NCI-H82 (cell line): ENCODE data around the gene FAM120AOS.
"Not testable (repeated sequence)": the region's sequence is repeated elsewhere in the genome, so short reads cannot be mapped to it uniquely, and the experiment has no call there.

Source experiments
- DNase-seq: peaks from one replicate; lab custom pipeline; 2025; lab: John Stamatoyannopoulos, UW

Gene FAM120AOS

GRCh38 chr9:93467062-93467416 lies 13.7 kb upstream of the FAM120AOS start:
- DNase-seq: no peak

GRCh38 chr9:93466416-93467061 lies 13.2 kb upstream of the FAM120AOS start:
- DNase-seq: no peak

- DNase-seq: no peak
Measured at GRCh38 chr9:93465855-93466254, 12.5 kb upstream of the FAM120AOS start.

GRCh38 chr9:93464876-93465275 lies 11.5 kb upstream of the FAM120AOS start:
- DNase-seq: peak; percentile 7

GRCh38 chr9:93464395-93464794 lies 11.0 kb upstream of the FAM120AOS start:
- DNase-seq: no peak

- DNase-seq: no peak
Measured at GRCh38 chr9:93463638-93464248, 10.4 kb upstream of the FAM120AOS start.

GRCh38 chr9:93461821-93462220 lies 8.4 kb upstream of the FAM120AOS start:
- no peak for DNase-seq

- DNase-seq: no peak
Measured at GRCh38 chr9:93461414-93461743, 8.0 kb upstream of the FAM120AOS start.

GRCh38 chr9:93460689-93461413 lies 7.5 kb upstream of the FAM120AOS start:
- peak; percentile 56 for DNase-seq

- DNase-seq: no peak
Measured at GRCh38 chr9:93459432-93459847, 6.1 kb upstream of the FAM120AOS start.

- no peak for DNase-seq
Measured at GRCh38 chr9:93458712-93459111, 5.3 kb upstream of the FAM120AOS start.

GRCh38 chr9:93457006-93457405 lies 3.6 kb upstream of the FAM120AOS start:
- DNase-seq: no peak

GRCh38 chr9:93456504-93456903 lies 3.1 kb upstream of the FAM120AOS start:
- no peak for DNase-seq

- DNase-seq: no peak
Measured at GRCh38 chr9:93456022-93456421, 2.6 kb upstream of the FAM120AOS start.

GRCh38 chr9:93452710-93453046 lies 703 bp downstream of the FAM120AOS start:
- DNase-seq: peak; percentile 45

- DNase-seq: peak; percentile 47
Measured at GRCh38 chr9:93451849-93452709, 1.3 kb downstream of the FAM120AOS start.

- DNase-seq: peak; percentile 75
Measured at GRCh38 chr9:93450945-93451815, 2.2 kb downstream of the FAM120AOS start, which contains the start of gene FAM120A. Gene FAM120A (plus strand): TSS chr9:93451685. CDS start chr9:93451916, 231 bp downstream.

- no peak for DNase-seq
Measured at GRCh38 chr9:93447655-93448054, 5.7 kb downstream of the FAM120AOS start.

- DNase-seq: no peak
Measured at GRCh38 chr9:93446073-93446472, 7.3 kb downstream of the FAM120AOS start.

- DNase-seq: no peak
Measured at GRCh38 chr9:93440896-93441580, 12.3 kb downstream of the FAM120AOS start.

- not testable (repeated sequence) for DNase-seq
Measured at GRCh38 chr9:93439301-93439700, 14.1 kb downstream of the FAM120AOS start.
